ENCODE results near the gene GBF1. TPM values are rescaled to one million over a fixed set of nuclear protein-coding genes. Genes with fewer than 3 reads are reported as not detected.

The GBF1 gene
- total and polyA plus RNA-seq, 2 of the 13 experiments (the other 11 are each of a cell fraction or from before 2014, with no cell fraction given): 17.1 to 21.9 TPM

DNA sequence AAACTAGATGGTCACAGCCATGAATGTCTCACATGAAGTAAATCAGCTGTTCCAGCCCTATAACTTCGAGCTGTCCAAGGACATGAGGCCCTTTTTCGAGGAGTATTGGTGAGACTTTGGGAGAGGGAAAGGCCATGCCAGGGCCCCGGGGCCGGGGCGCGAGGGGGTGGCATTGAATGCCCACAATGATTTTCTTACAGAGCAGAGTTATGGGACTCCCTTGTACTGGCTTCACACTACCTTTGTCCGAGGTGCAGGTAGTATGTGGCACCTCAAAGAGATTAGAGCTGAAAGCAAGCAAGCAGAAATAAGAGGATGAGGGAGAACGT is 18.8 kb upstream of the GBF1 start:
- H3K9me3 ChIP-seq (ENCODE audit: low read length): no peaks in the 10 kb centered on the region
- peaks cover 36% of the 10 kb centered on the region for H3K4me1 ChIP-seq (ENCODE audit: insufficient read depth, low read length)
- no peak overlapping the region for H3K9ac ChIP-seq (ENCODE audit: insufficient read depth, low read depth, low read length)
- H3K79me2 ChIP-seq (ENCODE audit: insufficient read depth, low read length): no peaks in the 10 kb centered on the region
- no peak overlapping the region for H3K27ac ChIP-seq (ENCODE audit: extremely low read length, insufficient read depth, low read length)
- no peaks in the 10 kb centered on the region for H3K36me3 ChIP-seq (replicated peaks in 1 of 2; ENCODE audit: control insufficient read depth in 1 of 2, insufficient read depth in 2 of 2, low read length in 2 of 2)
- no peak overlapping the region for H2AFZ ChIP-seq (ENCODE audit: low read length)
- in situ Hi-C loops (cut with HindIII; ENCODE audit: extremely low pct_ligation_motif_present, low pct_unique_long_range_greater_than_20kb) (loop anchor here (5.0 kb wide), 1 partner anchor 126 kb away; no protein-coding TSS in a partner anchor), intact Hi-C loops (cut with micrococcal nuclease; ENCODE audit: unreplicated experiment) (loop anchor here (2.0 kb wide), 1 partner anchor 58 kb away; no protein-coding TSS in a partner anchor)
- POLR2A ChIA-PET: interaction anchor here (1.2 to 1.9 kb wide), 3 partner anchors 19 to 169 kb away, joined by 3 to 7 read pairs (median 4); partner anchors contain the start of genes GBF1 and NFKB2
- peak overlapping the region in 1 of 3 experiments; percentile 72; a peak in 2 of 6 replicates for H3K4me3 ChIP-seq (replicated peaks in 1 of 3; ENCODE audit: insufficient read depth in 1 of 3, low read depth in 2 of 3, low read length in 3 of 3)
- FAIRE-seq (no peak), ATAC-seq (no peak), DNase-seq (ENCODE audit: low spot score) (no peak)
- H3K27me3 ChIP-seq (ENCODE audit: control insufficient read depth in 1 of 2, insufficient read depth in 2 of 2, low read length in 2 of 2): peaks cover 0 to 33% of the 10 kb centered on the region in 2 experiments; a peak in 3 of 5 replicates
- BruUV-seq (replicated peaks): no TSS peak
- H3K4me2 ChIP-seq (ENCODE audit: low read depth, low read length): peak overlapping the region; percentile 98
- H4K20me1 ChIP-seq (ENCODE audit: insufficient read depth, low read length): no peaks in the 10 kb centered on the region
- CTCF ChIA-PET (ENCODE audit: low intra/inter-chr PET ratio, low total read pairs): no interaction called here
- WGBS (ENCODE audit: low lambda C conversion rate): 61% methylated on average over 8 of the region's 8 CpGs
- TF ChIP-seq ZNF775 (CRISPR knock-in tag; IDR thresholded peaks at IDR 0.05; ENCODE audit: borderline replicate concordance): 0 out of 2 replicates have a peak, but pooled peaks have one; percentile 9
- TF ChIP-seq MAZ (IDR thresholded peaks at IDR 0.05; ENCODE audit: borderline replicate concordance, low read depth, low read length): no peak
- TF ChIP-seq MAZ (CRISPR knock-in tag; IDR thresholded peaks at IDR 0.05; ENCODE audit: low read depth): no peak
- TF ChIP-seq STAT5B (CRISPR knock-in tag; IDR thresholded peaks at IDR 0.05): no peak
- TF ChIP-seq PAF1 (CRISPR knock-in tag; IDR thresholded peaks at IDR 0.05): no peak
- TF ChIP-seq, protein P1, sequence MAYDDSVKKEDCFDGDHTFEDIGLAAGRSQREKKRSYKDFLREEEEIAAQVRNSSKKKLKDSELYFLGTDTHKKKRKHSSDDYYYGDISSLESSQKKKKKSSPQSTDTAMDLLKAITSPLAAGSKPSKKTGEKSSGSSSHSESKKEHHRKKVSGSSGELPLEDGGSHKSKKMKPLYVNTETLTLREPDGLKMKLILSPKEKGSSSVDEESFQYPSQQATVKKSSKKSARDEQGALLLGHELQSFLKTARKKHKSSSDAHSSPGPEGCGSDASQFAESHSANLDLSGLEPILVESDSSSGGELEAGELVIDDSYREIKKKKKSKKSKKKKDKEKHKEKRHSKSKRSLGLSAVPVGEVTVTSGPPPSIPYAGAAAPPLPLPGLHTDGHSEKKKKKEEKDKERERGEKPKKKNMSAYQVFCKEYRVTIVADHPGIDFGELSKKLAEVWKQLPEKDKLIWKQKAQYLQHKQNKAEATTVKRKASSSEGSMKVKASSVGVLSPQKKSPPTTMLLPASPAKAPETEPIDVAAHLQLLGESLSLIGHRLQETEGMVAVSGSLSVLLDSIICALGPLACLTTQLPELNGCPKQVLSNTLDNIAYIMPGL (CRISPR knock-in tag; IDR thresholded peaks at IDR 0.05; ENCODE audit: borderline replicate concordance in 1 of 2, low read depth in 1 of 2): peak in 1 of 2 experiments; percentile 13; a peak in 1 of 4 replicates
- TF ChIP-seq, protein P2, sequence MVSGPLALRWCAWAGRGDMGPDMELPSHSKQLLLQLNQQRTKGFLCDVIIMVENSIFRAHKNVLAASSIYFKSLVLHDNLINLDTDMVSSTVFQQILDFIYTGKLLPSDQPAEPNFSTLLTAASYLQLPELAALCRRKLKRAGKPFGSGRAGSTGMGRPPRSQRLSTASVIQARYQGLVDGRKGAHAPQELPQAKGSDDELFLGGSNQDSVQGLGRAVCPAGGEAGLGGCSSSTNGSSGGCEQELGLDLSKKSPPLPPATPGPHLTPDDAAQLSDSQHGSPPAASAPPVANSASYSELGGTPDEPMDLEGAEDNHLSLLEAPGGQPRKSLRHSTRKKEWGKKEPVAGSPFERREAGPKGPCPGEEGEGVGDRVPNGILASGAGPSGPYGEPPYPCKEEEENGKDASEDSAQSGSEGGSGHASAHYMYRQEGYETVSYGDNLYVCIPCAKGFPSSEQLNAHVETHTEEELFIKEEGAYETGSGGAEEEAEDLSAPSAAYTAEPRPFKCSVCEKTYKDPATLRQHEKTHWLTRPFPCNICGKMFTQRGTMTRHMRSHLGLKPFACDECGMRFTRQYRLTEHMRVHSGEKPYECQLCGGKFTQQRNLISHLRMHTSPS (CRISPR knock-in tag; IDR thresholded peaks at IDR 0.05; ENCODE audit: low read depth): 0 out of 2 replicates have a peak, but pooled peaks have one; percentile 1
- TF ChIP-seq, protein P3, sequence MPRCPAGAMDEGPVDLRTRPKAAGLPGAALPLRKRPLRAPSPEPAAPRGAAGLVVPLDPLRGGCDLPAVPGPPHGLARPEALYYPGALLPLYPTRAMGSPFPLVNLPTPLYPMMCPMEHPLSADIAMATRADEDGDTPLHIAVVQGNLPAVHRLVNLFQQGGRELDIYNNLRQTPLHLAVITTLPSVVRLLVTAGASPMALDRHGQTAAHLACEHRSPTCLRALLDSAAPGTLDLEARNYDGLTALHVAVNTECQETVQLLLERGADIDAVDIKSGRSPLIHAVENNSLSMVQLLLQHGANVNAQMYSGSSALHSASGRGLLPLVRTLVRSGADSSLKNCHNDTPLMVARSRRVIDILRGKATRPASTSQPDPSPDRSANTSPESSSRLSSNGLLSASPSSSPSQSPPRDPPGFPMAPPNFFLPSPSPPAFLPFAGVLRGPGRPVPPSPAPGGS (CRISPR knock-in tag; IDR thresholded peaks at IDR 0.05): peak; percentile 8; the same call in 1 of the 2 replicates
- TF ChIP-seq, protein P4, sequence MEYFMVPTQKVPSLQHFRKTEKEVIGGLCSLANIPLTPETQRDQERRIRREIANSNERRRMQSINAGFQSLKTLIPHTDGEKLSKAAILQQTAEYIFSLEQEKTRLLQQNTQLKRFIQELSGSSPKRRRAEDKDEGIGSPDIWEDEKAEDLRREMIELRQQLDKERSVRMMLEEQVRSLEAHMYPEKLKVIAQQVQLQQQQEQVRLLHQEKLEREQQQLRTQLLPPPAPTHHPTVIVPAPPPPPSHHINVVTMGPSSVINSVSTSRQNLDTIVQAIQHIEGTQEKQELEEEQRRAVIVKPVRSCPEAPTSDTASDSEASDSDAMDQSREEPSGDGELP (IDR thresholded peaks at IDR 0.05; ENCODE audit: borderline replicate concordance, low read depth): no peak
- no peak for TF ChIP-seq SOX6 (IDR thresholded peaks at IDR 0.05)
- no peak for TF ChIP-seq SOX6 (CRISPR knock-in tag; IDR thresholded peaks at IDR 0.05)
- TF ChIP-seq ARNT (IDR thresholded peaks at IDR 0.05): no peak
- 0 out of 2 replicates have a peak, but pooled peaks have one; percentile 13 for TF ChIP-seq ZNF703 (CRISPR knock-in tag; IDR thresholded peaks at IDR 0.05; ENCODE audit: borderline replicate concordance)
- no peak for TF ChIP-seq KLF13 (CRISPR knock-in tag; IDR thresholded peaks at IDR 0.05)
- 0 out of 2 replicates have a peak, but pooled peaks have one; percentile 4 for TF ChIP-seq ARHGAP35 (CRISPR knock-in tag; IDR thresholded peaks at IDR 0.05; ENCODE audit: borderline replicate concordance)
- 0 out of 2 replicates have a peak, but pooled peaks have one; percentile 3 for TF ChIP-seq ZBTB20 (CRISPR knock-in tag; IDR thresholded peaks at IDR 0.05; ENCODE audit: borderline replicate concordance, low read depth)
- TF ChIP-seq MXD4 (CRISPR knock-in tag; IDR thresholded peaks at IDR 0.05): peak; percentile 5; the same call in 1 of the 2 replicates
